Measurements from ENCODE around the gene ARIH2.

DNA sequence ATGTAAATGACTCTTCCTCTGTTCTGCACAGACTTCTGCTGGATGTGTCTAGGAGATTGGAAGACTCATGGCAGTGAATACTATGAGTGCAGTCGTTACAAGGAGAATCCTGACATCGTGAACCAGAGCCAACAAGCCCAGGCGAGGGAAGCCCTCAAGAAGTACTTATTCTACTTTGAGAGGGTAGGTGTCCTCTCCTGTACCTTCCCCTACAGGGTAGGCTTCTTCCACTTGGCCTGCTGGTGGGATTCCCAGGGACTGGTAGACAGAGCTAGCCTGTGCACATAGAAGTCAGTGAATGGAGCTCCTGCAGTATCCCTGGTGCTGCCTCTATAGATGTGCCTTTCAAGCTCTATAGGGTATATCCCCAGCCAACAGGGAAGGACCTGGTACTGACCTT, 60.8 kb downstream of the ARIH2 start:
- TF ChIP-seq, protein P1, sequence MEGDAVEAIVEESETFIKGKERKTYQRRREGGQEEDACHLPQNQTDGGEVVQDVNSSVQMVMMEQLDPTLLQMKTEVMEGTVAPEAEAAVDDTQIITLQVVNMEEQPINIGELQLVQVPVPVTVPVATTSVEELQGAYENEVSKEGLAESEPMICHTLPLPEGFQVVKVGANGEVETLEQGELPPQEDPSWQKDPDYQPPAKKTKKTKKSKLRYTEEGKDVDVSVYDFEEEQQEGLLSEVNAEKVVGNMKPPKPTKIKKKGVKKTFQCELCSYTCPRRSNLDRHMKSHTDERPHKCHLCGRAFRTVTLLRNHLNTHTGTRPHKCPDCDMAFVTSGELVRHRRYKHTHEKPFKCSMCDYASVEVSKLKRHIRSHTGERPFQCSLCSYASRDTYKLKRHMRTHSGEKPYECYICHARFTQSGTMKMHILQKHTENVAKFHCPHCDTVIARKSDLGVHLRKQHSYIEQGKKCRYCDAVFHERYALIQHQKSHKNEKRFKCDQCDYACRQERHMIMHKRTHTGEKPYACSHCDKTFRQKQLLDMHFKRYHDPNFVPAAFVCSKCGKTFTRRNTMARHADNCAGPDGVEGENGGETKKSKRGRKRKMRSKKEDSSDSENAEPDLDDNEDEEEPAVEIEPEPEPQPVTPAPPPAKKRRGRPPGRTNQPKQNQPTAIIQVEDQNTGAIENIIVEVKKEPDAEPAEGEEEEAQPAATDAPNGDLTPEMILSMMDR (IDR thresholded peaks at IDR 0.05), result no peak
- TF ChIP-seq POLR2AphosphoS5 (IDR thresholded peaks at IDR 0.05; ENCODE audit: low read depth, low read length), result no peak
- TF ChIP-seq SIN3A (IDR thresholded peaks at IDR 0.05; ENCODE audit: borderline replicate concordance, insufficient read depth, low read depth, low read length), result no peak
- no peak for TF ChIP-seq REST (IDR thresholded peaks at IDR 0.05; ENCODE audit: insufficient read depth in 1 of 2, low read depth in 2 of 2, low read length in 1 of 2)
